Stimulated activated naive CD4-positive, alpha-beta T cell (primary cell): ENCODE measurements around the gene XYLT1.

Experiments
- DNase-seq, 6 experiments: peaks; one replicate each; lab custom pipeline; 2025; lab: John Stamatoyannopoulos, UW

The XYLT1 gene

DNA sequence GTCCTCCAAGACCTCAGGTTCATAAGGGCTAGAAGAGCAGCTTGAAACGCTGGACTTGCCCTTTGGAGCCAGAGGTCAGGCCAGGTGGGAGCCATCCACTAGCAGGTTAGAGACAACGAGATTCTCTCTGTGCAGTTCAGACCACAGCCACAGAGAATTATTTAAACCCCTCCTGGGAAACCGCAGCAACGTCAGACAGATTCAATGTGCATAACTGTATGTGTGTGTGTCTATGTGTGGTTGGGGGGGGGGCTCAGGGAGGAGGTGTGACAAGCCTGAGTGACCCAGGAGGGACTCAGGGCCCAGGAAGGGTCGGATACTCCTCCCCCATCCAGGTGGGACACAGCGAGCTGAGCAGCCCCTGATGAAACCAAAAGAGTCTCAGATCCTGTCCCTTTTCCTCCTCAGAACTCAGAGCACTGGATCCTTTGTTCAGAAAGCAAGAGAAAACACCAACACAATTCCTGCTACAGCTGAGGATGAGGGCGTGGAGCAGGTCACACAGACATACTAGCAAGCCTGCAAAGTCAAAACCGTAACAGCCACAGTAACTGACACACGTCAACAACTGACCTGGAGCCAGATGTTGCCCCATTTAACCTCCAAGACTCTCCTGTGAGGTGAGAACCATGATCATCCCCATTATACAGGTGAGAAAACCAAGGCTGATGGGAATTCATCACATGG lies 66.8 kb downstream of the XYLT1 start:
- DNase-seq, result no peak

GRCh38 chr16:17403156-17403809 lies 67.5 kb downstream of the XYLT1 start:
- no peak for DNase-seq

DNA sequence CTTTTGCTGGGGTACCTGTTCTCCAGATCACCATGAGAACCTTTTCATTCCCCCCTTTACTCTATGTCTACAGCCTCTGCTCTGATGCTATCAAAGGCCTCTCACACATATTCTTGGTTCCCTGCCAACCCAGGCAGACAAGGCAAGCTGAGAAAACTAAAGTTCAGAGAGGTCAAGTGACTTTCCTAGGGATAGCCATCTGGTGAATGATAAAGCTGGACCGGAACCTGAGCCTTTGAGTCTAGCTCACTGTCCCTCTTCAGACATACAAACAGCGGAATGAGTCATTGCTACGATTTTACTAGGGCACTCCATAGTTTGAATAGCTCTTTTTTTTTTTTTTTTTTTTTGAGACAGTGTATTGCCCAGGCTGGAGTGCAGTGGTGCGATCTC lies 73.3 kb downstream of the XYLT1 start:
- peak in 1 of 6 experiments; percentile 7 for DNase-seq

- peak in 5 of 6 experiments; percentile 12 to 65 (median 44) for DNase-seq
Observed at GRCh38 chr16:17396762-17397498, 73.8 kb downstream of the XYLT1 start.

GRCh38 chr16:17395849-17396480 lies 74.8 kb downstream of the XYLT1 start:
- DNase-seq, result no peak

- peak in 1 of 6 experiments; percentile 18 for DNase-seq
Observed at GRCh38 chr16:17392857-17393692, 77.7 kb downstream of the XYLT1 start.

DNA sequence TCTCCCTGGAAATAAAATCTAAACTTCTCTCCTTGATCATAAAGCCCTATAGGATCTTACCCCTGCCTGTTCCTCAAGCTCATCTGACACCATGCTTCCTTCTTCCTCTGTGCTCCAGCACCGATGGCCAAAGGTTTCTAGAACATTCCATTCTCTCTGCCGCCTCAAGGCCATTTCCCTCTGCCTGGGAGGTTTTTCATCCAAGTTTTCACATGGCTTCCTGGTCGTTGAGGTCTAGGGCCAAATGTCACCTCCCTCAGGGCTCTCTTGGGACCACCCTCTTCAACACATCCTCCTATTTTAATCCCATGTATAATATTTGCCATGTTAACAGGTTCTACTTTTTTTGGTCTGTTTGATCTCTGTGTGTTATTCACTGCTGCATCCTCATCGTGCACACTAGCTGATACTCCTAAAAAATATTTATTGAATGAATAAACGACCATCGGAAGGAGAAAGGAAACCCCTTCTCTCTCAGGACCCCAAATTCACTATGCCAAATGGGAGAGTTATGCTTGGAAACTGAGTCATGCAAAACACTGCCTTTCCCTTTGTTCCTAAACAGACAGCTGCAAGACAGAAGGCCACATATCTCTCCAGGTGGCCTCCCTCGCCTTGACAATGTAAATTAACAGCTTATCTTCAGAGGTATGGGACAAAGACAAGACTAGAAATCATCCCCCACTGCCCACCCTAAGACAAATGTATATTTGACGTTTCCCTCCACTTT lies 78.5 kb downstream of the XYLT1 start:
- no peak for DNase-seq

- no peak for DNase-seq
Observed at GRCh38 chr16:17391715-17392114, 79.0 kb downstream of the XYLT1 start.

DNA sequence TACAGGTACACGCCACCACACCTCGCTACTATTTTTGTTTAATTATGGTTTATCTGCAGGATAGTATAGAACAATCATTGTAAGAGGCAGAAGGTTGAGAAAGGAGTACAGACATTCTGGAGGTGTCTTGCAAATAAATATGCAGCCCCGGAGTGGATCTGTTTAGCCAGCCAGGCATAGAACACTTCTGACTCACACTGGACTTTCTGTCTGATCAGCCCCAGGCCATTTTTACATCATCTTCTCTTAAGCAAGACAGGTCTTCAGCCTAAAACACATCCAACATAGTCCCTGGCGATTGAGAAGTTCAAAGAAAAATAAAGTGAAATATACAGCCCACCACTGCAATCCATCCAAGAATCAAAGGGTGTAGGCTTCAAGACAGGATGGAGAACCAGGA lies 81.4 kb downstream of the XYLT1 start:
- no peak for DNase-seq

- no peak for DNase-seq
Observed at GRCh38 chr16:17387256-17387655, 83.5 kb downstream of the XYLT1 start.

- no peak for DNase-seq
Observed at GRCh38 chr16:17386229-17386628, 84.5 kb downstream of the XYLT1 start.

- DNase-seq, result no peak
Observed at GRCh38 chr16:17384471-17384870, 86.3 kb downstream of the XYLT1 start.

DNA sequence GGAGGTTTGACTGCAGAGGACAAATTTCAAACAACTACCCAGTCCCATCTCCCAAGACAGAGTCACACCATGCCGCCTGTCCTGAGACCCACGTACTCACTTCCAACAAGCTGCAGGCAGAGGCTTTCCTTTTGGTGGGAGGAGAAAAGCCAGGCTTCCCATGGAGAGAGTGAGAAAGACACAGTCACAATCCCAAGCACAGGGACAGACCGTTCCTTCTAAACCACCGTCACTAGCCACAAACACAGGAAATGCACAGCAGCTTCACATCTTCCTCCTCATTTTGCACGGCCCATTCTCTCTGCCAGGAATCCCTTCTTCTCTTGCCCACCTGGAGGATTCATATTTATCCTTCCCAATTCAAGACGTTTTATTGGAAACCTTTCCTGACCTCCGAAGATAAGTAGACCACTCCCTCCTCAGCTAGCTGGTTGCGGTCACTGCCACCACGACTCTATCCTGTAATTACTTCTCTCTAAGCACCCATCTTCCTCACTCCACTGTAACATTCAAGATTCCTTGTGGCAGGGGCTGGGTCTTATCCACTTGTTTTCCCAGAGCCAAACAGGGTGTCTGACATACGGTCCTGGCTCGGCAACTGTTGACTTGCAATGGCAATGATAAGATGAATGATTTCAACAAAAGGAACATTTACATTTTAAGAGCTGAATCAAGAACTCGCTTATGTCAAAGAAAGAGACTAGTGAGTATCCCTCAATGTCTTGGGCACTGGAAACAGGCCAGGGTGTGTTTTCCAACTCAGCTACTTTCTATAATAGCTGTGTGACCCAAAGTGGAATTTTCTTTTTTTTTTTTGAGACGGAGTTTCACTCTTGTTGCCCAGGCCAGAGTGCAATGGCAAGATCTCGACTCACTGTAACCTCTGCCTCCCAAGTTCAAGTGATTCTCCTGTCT lies 87.6 kb downstream of the XYLT1 start:
- DNase-seq, result no peak

- no peak for DNase-seq
Observed at GRCh38 chr16:17382514-17382913, 88.2 kb downstream of the XYLT1 start.

GRCh38 chr16:17381784-17382183 lies 89.0 kb downstream of the XYLT1 start:
- DNase-seq, result no peak

DNA sequence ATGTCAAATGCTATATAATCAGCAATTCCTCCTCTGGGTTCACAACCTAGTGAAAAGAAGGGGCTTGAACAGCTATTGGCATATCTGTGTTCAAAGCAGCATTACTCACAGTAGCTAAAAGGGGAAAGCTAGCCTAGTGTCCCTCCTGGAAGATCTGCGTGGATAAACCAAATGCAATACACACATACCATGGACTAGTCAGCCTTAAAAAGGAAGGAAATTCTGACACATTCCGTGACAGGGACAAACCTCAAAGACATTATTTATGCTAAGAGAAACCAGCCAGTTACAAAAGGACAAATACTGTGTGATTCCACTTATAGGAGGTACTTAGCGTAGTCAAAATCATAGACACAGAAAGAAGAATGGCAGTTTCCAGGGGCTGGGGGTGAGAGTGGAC lies 90.1 kb downstream of the XYLT1 start:
- no peak for DNase-seq

DNA sequence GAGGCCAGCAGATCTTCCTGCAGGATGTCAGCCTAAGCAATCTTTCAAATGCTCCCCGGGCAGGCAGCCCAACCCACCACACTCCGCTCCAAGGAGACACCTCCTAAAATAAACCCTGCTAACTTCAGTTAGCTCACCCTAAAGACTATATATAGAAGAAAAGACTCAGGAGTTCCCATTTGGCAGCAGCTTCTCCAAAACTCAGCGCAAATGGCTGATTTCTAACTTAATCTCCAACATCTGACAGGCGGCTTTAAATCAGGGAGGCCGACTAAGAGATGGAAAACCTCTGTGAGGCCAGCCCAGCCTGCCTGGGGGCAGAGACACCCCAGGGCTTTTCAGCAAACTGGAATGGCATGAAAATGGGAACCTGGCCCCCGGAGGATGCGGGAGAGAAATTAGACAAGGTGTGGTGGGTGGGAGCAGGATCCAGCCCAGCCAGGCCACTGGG lies 91.6 kb downstream of the XYLT1 start:
- no peak for DNase-seq

GRCh38 chr16:17377360-17378324 lies 93.1 kb downstream of the XYLT1 start:
- no peak for DNase-seq
